Heart left ventricle (tissue), 13 donors: Measurements from ENCODE around the gene IL11.

Source experiments
- CTCF ChIP-seq, 12 donors: fragments of 200-600 bp; sonication (generic) in 4 of 12; IDR thresholded peaks; one replicate each; pipeline versions ENCODE4 v1.5.0 to v1.8.0; 2018 to 2022; ENCODE audit warnings: antibody characterized with exemption in 12 of 12, mild to moderate bottlenecking in 5 of 12
- POLR2A ChIP-seq, 2 donors: fragments of 450-650 bp; IDR thresholded peaks; one replicate each; pipeline ENCODE4 v1.6.1; 2017; ENCODE audit warnings: antibody characterized with exemption in 2 of 2, mild to moderate bottlenecking in 2 of 2, moderate library complexity in 2 of 2
- donor health status: ischemic (EF 13 %, LVEDD 7.1; RV severe dilation, severe dysfunction).
- donor health status: DM: no; HTN: yes; CAD: no.
- donor health status: DM: no; HTN: no; CAD: no.
- donor health status: ischemic (EF 25% LVEDD 6.9; RV normal size, moderate dysfunction).
- donor health status: ischemic (EF 25% LVEDD 5.7; RV mildly dilated, moderate dysfunction).
- donor health status: ischemic (EF 35%, LVEDD 5.7; RV mildly dilated, moderate dysfunction).
- donor health status: nonischemic (EF 11% LVEDD 7.7; RV severe dilation, severe dysfunction).
- donor health status: DM: yes; HTN: yes; CAD: no.
- donor health status: PGD.
- donor health status: ischemic (EF 29% LVEDD 5.4; RV normal size, mild dysfunction).
- donor health status: nonischemic (EF 23%, LVEDD 6.1; RV moderate dilation, normal function).

- TF ChIP-seq CTCF (IDR thresholded peaks at IDR 0.05) (no peak), POLR2A (IDR thresholded peaks at IDR 0.05) (no peak)
These were observed 2.2 kb upstream of the IL11 start for GRCh38 chr19:55372316-55373081.
